Prostate gland (tissue), 2 donors: ENCODE measurements around the gene SSPN. TPM values are rescaled to one million over a fixed set of nuclear protein-coding genes. Genes with fewer than 3 reads are reported as not detected.

Experiments
- DNase-seq: peaks from one replicate; pipeline ENCODE4 v3.0.0-alpha.2; 2019; ENCODE audit warnings: low spot score
- H3K27ac ChIP-seq, 2 donors: fragments of 200-600 bp; sonication (generic); 2 replicates each; pipeline ENCODE4 v1.5.1; 2017 to 2019
- H3K27me3 ChIP-seq: fragments of 200-600 bp; sonication (generic); replicated peaks from 2 replicates; pipeline ENCODE4 v1.5.1; 2019; ENCODE audit not compliant: insufficient read depth
- H3K36me3 ChIP-seq, 2 donors: fragments of 200-600 bp; sonication (generic); 1 replicate in 1 of 2; 2 replicates in 1 of 2; pipeline versions ENCODE4 v1.5.1 to v1.8.1; 2017 to 2019
- H3K4me1 ChIP-seq: fragments of 200-600 bp; sonication (generic); replicated peaks from 2 replicates; pipeline ENCODE4 v1.5.1; 2019
- H3K4me3 ChIP-seq, 2 donors: fragments of 200-600 bp; sonication (generic); 2 replicates each; pipeline ENCODE4 v1.5.1; 2017 to 2019
- H3K9me3 ChIP-seq: fragments of 200-600 bp; sonication (generic); 2 replicates; pipeline ENCODE4 v1.5.1; 2017
- POLR2A ChIP-seq: fragments of 450-650 bp; IDR thresholded peaks from one replicate; pipeline ENCODE4 v1.6.1; 2016; ENCODE audit warnings: antibody characterized with exemption, mild to moderate bottlenecking
- POLR2AphosphoS5 ChIP-seq: sonication (generic); formaldehyde crosslinking; IDR thresholded peaks from one replicate; pipeline ENCODE4 v1.6.1; 2017; ENCODE audit warnings: antibody characterized with exemption
- WGBS: methylation state at CpG from one replicate; pipeline ENCODE4 v1.1.5; 2018; 5-methylcytosine and 5-hydroxymethylcytosine counted together
- intact Hi-C: fragments of 100-400 bp; cut with DNase I; formaldehyde crosslinking; loops from one replicate; pipeline ENCODE4 v1.14.2; 2022
- total RNA-seq, 2 donors: library from RNA; depleted of rRNA; stranded (reverse); fragments of >200 nt; gene quantifications; one replicate each; pipeline ENCODE4 v1.1.0, GENCODE V29; 2016
- TF ChIP-seq, protein P1 (sequence below), 4 experiments: fragments of 200-600 bp in 2 of 4; fragments of 450-650 bp in 2 of 4; sonication (generic) in 2 of 4; IDR thresholded peaks; 1 replicate in 3 of 4; 2 replicates in 1 of 4; pipeline ENCODE4 v1.5.1; 2016 to 2019; ENCODE audit warnings: antibody characterized with exemption in 4 of 4, mild to moderate bottlenecking in 2 of 4, moderate library complexity in 2 of 4

Gene SSPN
- total RNA-seq, 2 donors from 2014 or later, result 17.0 to 29.5 TPM

DNA sequence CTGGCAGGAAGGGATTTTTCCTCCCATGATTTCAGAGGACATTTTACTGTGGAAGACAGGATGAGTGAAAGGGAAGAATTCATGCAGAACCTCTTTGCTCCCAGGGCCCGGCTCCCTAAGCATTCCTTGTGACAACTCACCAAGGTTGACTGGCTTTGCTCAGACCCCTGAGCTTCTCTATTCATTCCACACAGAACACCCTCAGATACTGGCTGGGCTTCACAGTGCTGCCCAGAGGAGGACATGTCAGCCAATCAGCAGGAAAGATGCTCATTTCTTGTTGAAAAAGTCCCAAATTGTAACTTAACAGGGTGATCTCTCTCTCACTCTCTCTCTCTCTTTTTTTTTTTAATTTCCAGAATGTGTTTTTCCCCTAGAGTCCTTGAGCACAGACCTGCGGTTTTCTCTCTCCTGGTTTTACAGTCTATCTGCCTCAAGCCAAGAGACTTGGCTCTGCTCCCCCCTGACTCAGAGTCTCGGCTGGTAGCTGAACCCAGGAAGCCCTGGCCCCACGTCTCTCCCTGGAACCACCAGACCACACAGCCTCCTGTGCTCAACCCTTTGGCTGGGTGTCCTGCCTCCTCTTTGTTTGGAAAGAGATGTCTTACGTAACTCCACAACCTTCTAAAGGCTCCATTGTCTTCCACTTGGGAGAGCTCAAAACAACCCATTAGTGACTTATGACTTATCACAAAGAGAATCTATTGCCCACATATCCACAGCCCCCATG, 43.9 kb downstream of the SSPN start:
- no peaks in the 10 kb centered on the region for H3K9me3 ChIP-seq
- no peaks in the 10 kb centered on the region for H3K27me3 ChIP-seq
- H3K36me3 ChIP-seq, result no peaks in the 10 kb centered on the region
- H3K27ac ChIP-seq, result peak overlapping the region in 1 of 2 donors; percentile 0
- DNase-seq, result peak; percentile 63
- no peak overlapping the region for H3K4me3 ChIP-seq
- WGBS, result 24% methylated on average over 5 of the region's 5 CpGs
- H3K4me1 ChIP-seq, result no peaks in the 10 kb centered on the region
- TF ChIP-seq POLR2A (no peak), POLR2AphosphoS5 (peak; percentile 21)
- TF ChIP-seq, protein P1, sequence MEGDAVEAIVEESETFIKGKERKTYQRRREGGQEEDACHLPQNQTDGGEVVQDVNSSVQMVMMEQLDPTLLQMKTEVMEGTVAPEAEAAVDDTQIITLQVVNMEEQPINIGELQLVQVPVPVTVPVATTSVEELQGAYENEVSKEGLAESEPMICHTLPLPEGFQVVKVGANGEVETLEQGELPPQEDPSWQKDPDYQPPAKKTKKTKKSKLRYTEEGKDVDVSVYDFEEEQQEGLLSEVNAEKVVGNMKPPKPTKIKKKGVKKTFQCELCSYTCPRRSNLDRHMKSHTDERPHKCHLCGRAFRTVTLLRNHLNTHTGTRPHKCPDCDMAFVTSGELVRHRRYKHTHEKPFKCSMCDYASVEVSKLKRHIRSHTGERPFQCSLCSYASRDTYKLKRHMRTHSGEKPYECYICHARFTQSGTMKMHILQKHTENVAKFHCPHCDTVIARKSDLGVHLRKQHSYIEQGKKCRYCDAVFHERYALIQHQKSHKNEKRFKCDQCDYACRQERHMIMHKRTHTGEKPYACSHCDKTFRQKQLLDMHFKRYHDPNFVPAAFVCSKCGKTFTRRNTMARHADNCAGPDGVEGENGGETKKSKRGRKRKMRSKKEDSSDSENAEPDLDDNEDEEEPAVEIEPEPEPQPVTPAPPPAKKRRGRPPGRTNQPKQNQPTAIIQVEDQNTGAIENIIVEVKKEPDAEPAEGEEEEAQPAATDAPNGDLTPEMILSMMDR (IDR thresholded peaks at IDR 0.05), result no peak
- intact Hi-C loops, result no loop called here

DNA sequence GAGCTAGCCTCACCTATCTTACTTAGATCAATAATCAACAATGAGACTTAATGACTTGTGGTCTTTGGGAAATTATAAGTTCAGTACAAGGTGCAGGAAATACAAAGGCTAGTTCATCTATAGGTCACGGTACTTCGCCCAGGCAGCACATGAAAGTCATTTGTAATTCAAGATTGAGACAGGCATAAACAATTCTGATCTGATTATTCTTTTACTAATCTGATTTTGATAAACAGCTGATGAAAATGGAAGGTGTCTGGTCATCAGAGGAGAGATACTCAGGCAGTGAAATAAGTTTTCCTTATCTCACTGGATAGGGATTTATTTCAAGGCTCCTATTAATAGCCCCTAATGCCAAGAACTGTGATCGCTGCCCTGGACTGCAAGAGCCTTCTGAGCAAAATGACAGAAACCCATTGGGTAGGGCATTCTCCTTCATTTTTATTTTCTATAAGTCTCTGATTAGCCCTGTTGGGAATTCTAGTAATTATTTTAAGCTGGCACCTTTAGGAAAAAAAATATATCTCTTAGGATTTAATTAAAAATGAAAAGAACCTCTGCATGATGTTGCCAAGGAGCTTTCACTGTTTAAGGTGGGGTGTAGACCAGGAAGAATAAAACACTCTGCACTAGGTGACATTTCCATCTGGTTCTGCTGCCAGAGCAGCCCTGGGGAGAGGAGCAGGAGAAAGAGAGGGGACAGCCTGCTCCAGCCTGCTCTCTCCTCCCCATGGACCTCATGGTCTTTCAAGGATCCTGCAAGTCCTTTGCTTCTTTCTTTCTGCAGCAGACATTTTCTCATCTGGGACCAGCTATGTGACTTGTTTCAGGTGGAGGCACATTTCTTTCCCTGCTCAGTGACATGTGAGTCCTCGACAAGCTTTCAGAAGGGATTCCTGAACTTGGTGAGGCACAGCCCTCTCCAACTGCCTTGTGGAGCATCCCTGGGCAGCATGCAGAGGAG, 44.8 kb downstream of the SSPN start:
- DNase-seq, result no peak
- H3K4me3 ChIP-seq, result no peak overlapping the region

DNA sequence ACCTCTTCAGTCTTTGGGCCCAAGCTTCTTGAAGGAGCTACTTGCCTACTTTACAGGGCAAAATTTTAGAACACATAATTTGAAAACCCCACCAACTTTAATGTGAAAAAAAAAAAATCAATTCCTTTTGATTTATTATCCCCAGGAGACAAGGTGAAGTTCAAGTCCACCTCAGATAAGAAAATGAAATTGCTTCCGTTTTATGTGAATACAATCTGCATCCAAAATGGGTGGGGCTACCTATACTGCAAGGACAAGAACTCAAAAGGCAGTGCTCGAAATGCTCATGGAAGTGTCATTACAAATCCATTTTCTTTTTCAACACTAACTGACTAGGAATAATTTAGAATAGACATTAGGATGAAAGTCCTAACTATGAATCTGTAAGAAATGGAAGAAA, 45.7 kb downstream of the SSPN start:
- intact Hi-C loops, result no loop called here
- no peak overlapping the region for H3K4me3 ChIP-seq
- DNase-seq, result no peak
- no peaks in the 10 kb centered on the region for H3K36me3 ChIP-seq
- H3K9me3 ChIP-seq, result no peaks in the 10 kb centered on the region
- TF ChIP-seq POLR2A (no peak), POLR2AphosphoS5 (no peak)
- TF ChIP-seq, protein P1 (IDR thresholded peaks at IDR 0.05), result no peak
- H3K27me3 ChIP-seq, result no peaks in the 10 kb centered on the region
- H3K27ac ChIP-seq, result no peak overlapping the region
- 78% methylated on average over 2 of the region's 2 CpGs for WGBS
- H3K4me1 ChIP-seq, result no peaks in the 10 kb centered on the region

More for the DNA sequence above, 44.8 kb downstream of the SSPN start:
- no peaks in the 10 kb centered on the region for H3K27me3 ChIP-seq
- H3K36me3 ChIP-seq, result no peaks in the 10 kb centered on the region
- intact Hi-C loops, result no loop called here
- H3K9me3 ChIP-seq, result no peaks in the 10 kb centered on the region
- WGBS, result 64% methylated on average over 4 of the region's 4 CpGs
- no peak for TF ChIP-seq POLR2AphosphoS5
- no peak for TF ChIP-seq POLR2A
- TF ChIP-seq, protein P1 (IDR thresholded peaks at IDR 0.05), result no peak
- no peaks in the 10 kb centered on the region for H3K4me1 ChIP-seq
- H3K27ac ChIP-seq, result no peak overlapping the region

DNA sequence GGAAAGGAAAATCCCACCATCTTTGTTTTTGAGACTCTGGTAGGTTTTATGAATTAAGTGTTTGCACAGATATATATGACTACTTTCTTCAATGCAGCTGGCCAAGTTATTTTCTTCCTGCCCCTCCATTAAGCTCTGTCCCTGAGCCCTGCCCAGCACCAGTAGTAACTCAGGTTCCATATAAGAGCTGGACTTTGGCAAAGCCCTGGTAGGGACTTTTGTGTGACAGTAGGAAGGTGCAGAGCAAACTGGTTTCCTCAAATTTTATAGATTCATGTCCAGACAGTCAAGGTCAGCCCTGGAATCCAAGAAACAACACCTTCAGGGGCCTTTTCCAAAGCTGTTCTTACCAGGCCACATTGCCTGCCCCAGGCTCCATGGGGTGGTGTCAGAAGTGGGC, 47.3 kb downstream of the SSPN start:
- Histone ChIP-seq H3K4me3 (no peak overlapping the region), H3K9me3 (no peaks in the 10 kb centered on the region), H3K4me1 (no peaks in the 10 kb centered on the region), H3K36me3 (no peaks in the 10 kb centered on the region), H3K27me3 (no peaks in the 10 kb centered on the region), H3K27ac (no peak overlapping the region)
- TF ChIP-seq POLR2AphosphoS5 (no peak), POLR2A (no peak)
- TF ChIP-seq, protein P1 (IDR thresholded peaks at IDR 0.05), result no peak
- DNase-seq, result no peak
- intact Hi-C loops, result no loop called here
